Globus pallidus (tissue), 1 donor: Measurements from ENCODE around the gene TRAF1.
A peak's percentile ranks its signal among the peaks of the same experiment; 100 is the strongest.
"Not testable (repeated sequence)": the region's sequence is repeated elsewhere in the genome, so short reads cannot be mapped to it uniquely, and the experiment has no call there.

ENCODE experiments used
- DNase-seq: peaks from one replicate; pipeline ENCODE4 v3.0.0-alpha.2; 2015; ENCODE audit warnings: low spot score

Gene TRAF1

GRCh38 chr9:120926397-120926928, at the start of gene TRAF1:
Gene TRAF1 (minus strand): TSS chr9:120926796. CDS start chr9:120926075, 721 bp downstream.
- no peak for DNase-seq

- no peak for DNase-seq
These were observed 48.3 kb upstream of the TRAF1 start for GRCh38 chr9:120974921-120975320.

GRCh38 chr9:120974181-120974580, 47.6 kb upstream of the TRAF1 start:
- DNase-seq = no peak

GRCh38 chr9:120971938-120972337, 45.3 kb upstream of the TRAF1 start:
- no peak for DNase-seq

GRCh38 chr9:120971471-120971870, 44.9 kb upstream of the TRAF1 start:
- not testable (repeated sequence) for DNase-seq

- no peak for DNase-seq
These were observed 43.6 kb upstream of the TRAF1 start for GRCh38 chr9:120970244-120970643.

- DNase-seq = no peak
These were observed 39.4 kb upstream of the TRAF1 start for GRCh38 chr9:120966013-120966369.

- peak; percentile 54 for DNase-seq
These were observed 38.9 kb upstream of the TRAF1 start for GRCh38 chr9:120965344-120966012.

GRCh38 chr9:120961936-120962335, 35.3 kb upstream of the TRAF1 start:
- DNase-seq = no peak

- no peak for DNase-seq
These were observed 33.4 kb upstream of the TRAF1 start for GRCh38 chr9:120960001-120960400.

- DNase-seq = no peak
These were observed 30.3 kb upstream of the TRAF1 start for GRCh38 chr9:120956862-120957261.

GRCh38 chr9:120951960-120952618, 25.5 kb upstream of the TRAF1 start:
- no peak for DNase-seq

GRCh38 chr9:120950421-120951388, 24.1 kb upstream of the TRAF1 start:
- no peak for DNase-seq

- DNase-seq = no peak
These were observed 22.7 kb upstream of the TRAF1 start for GRCh38 chr9:120949290-120949689.

- DNase-seq = no peak
These were observed 22.2 kb upstream of the TRAF1 start for GRCh38 chr9:120948824-120949223.

GRCh38 chr9:120947222-120947621, 20.6 kb upstream of the TRAF1 start:
- no peak for DNase-seq

GRCh38 chr9:120946259-120946658, 19.7 kb upstream of the TRAF1 start:
- DNase-seq = no peak

GRCh38 chr9:120944948-120945347, 18.4 kb upstream of the TRAF1 start:
- no peak for DNase-seq

GRCh38 chr9:120944434-120944843, 17.8 kb upstream of the TRAF1 start:
- DNase-seq = no peak

- DNase-seq = no peak
These were observed 15.8 kb upstream of the TRAF1 start for GRCh38 chr9:120942186-120943001.

GRCh38 chr9:120941046-120941770, 14.6 kb upstream of the TRAF1 start:
- DNase-seq = no peak
